Panc1 (cell line): ENCODE data around the gene MAPK11. TPM values are rescaled to one million over a fixed set of nuclear protein-coding genes. Genes with fewer than 3 reads are reported as not detected.

Experiments used
- ATAC-seq: fragments of 200-7000 bp; cut with Tn5 transposase; 2 replicates; pipeline ENCODE4 v1.9.1; 2020; ENCODE audit warnings: mild to moderate bottlenecking, moderate library complexity
- BruUV-seq: library from RNA; stranded (reverse); fragments of 400-500 nt; replicated peaks from 2 replicates; lab custom pipeline; 2021; lab: Mats Ljungman, UMichigan
- CTCF ChIA-PET: fragments of 300-600 bp; sonication (Branson Sonifier 250); formaldehyde crosslinking; loops from one replicate; lab custom pipeline; 2022; ENCODE audit warnings: antibody characterized with exemption; lab: Charles Lee
- POLR2A ChIA-PET: fragments of 300-600 bp; sonication (Branson Sonifier 250); formaldehyde crosslinking; loops from one replicate; lab custom pipeline; 2022; ENCODE audit warnings: antibody characterized with exemption; lab: Charles Lee
- DNase-seq: peaks from one replicate; pipeline ENCODE4 v3.0.0-alpha.2; 2010; ENCODE audit warnings: low read depth, low spot score
- H3K27ac ChIP-seq: 2 replicates; pipeline ENCODE4 v1.5.1; 2011; ENCODE audit warnings: mild to moderate bottlenecking, low read length, inconsistent platforms
- H3K27me3 ChIP-seq: fragments of 200-500 bp; sonication (Bioruptor generic); 2 replicates; pipeline ENCODE4 v1.6.0; 2014; ENCODE audit warnings: low read length, inconsistent platforms; ENCODE audit not compliant: control insufficient read depth, insufficient read depth
- H3K36me3 ChIP-seq: fragments of 200-500 bp; sonication (Bioruptor generic); 2 replicates; pipeline ENCODE4 v1.5.1; 2014; ENCODE audit warnings: inconsistent platforms, mild to moderate bottlenecking, low read length, moderate library complexity; ENCODE audit not compliant: control insufficient read depth, insufficient read depth
- H3K4me1 ChIP-seq: 2 replicates; pipeline ENCODE4 v1.5.1; 2011; ENCODE audit warnings: inconsistent platforms, mild to moderate bottlenecking, low read length, moderate library complexity; ENCODE audit not compliant: control insufficient read depth, insufficient read depth
- H3K4me3 ChIP-seq, 2 experiments: 2 replicates each; pipeline ENCODE4 v1.5.1; 2011 to 2012; ENCODE audit warnings: low read depth in 2 of 2, low read length in 2 of 2, mild to moderate bottlenecking in 2 of 2, inconsistent platforms in 1 of 2, moderate library complexity in 1 of 2
- H3K9me3 ChIP-seq: fragments of 200-500 bp; sonication (Bioruptor generic); 2 replicates; pipeline ENCODE4 v1.5.1; 2014; ENCODE audit warnings: low read depth, mild to moderate bottlenecking, inconsistent platforms, low read length, moderate library complexity; ENCODE audit not compliant: control insufficient read depth, insufficient read depth
- POLR2AphosphoS5 ChIP-seq: IDR thresholded peaks from 2 replicates; pipeline ENCODE4 v1.6.1; 2012; ENCODE audit warnings: mild to moderate bottlenecking, low read depth, low read length, moderate library complexity
- SIN3A ChIP-seq: IDR thresholded peaks from 2 replicates; pipeline ENCODE4 v1.6.1; 2012; ENCODE audit warnings: low read depth, mild to moderate bottlenecking, low read length, moderate library complexity, borderline replicate concordance; ENCODE audit not compliant: insufficient read depth
- TCF7L2 ChIP-seq: IDR thresholded peaks from 2 replicates; pipeline ENCODE4 v1.6.1; 2011; ENCODE audit warnings: mild to moderate bottlenecking, low read depth, low read length, inconsistent platforms
- in situ Hi-C: cut with HindIII; loops from 2 replicates; pipeline ENCODE4 v1.10.0; 2016; ENCODE audit warnings: low sequenced_read_pairs, low pct_unique_long_range_greater_than_20kb
- intact Hi-C: fragments of 100-400 bp; cut with micrococcal nuclease; formaldehyde crosslinking; loops from one replicate; pipeline ENCODE4 v1.10.0; 2022; ENCODE audit not compliant: unreplicated experiment
- total RNA-seq: library from RNA; stranded (reverse); gene quantifications from one replicate; pipeline ENCODE4 v1.2.1, GENCODE V29; 2021; ENCODE audit not compliant: unreplicated experiment
- TF ChIP-seq, protein P1 (sequence below), 2 experiments: IDR thresholded peaks; 2 replicates each; pipeline ENCODE4 v1.6.1; 2011 to 2012; ENCODE audit warnings: low read depth in 2 of 2, control low read depth in 1 of 2, low read length in 1 of 2, mild to moderate bottlenecking in 1 of 2, moderate library complexity in 1 of 2; ENCODE audit not compliant: insufficient read depth in 1 of 2
- TF ChIP-seq, protein P2 (sequence below): fragments of 450-650 bp; IDR thresholded peaks from 2 replicates; pipeline ENCODE4 v1.5.1; 2017; ENCODE audit warnings: mild to moderate bottlenecking

Gene MAPK11
- total RNA-seq, 1 experiment from 2014 or later: 77.7 TPM

DNA sequence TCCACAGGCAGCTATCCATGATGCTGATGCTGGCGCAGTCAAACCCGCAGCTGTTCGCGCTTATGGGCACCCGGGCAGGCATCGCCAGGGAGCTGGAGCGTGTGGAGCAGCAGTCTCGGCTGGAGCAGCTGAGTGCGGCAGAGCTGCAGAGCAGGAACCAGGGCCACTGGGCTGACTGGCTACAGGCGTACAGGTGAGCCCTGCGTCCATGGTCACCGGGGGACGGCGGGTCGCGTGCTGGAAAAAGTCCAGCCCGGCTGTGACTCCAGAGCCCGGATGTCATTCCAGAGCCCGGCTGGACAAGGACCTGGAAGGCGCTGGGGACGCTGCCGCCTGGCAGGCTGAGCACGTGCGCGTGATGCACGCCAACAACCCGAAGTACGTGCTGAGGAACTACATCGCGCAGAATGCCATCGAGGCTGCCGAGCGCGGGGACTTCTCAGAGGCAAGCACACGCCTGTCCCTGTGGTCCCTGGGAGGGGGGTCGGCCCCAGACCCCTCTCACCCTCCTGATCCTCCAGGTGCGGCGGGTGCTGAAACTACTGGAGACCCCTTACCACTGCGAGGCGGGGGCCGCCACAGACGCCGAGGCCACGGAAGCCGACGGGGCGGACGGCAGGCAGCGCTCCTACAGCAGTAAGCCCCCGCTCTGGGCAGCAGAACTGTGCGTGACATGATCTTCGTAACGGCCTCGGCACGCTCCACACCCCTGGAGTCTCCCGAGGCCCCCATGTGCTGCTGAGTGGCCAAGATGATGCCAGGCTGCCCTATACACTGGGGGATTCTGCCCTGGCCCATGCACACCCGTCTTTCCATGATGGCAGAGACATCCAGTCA is 53.3 kb downstream of the MAPK11 start:
- DNase-seq (no peak), ATAC-seq (no peak)
- intact Hi-C loops (no loop called here), in situ Hi-C loops (no loop called here)
- 0 out of 2 replicates have a peak, but pooled peaks cover 2% of the 10 kb centered on the region for H3K36me3 ChIP-seq
- CTCF ChIA-PET: interaction anchor here (0.6 kb wide), 1 partner anchor 387 kb away, joined by 3 read pairs; no protein-coding TSS in a partner anchor
- TF ChIP-seq SIN3A (no peak), TCF7L2 (no peak), POLR2AphosphoS5 (no peak)
- TF ChIP-seq, protein P1, sequence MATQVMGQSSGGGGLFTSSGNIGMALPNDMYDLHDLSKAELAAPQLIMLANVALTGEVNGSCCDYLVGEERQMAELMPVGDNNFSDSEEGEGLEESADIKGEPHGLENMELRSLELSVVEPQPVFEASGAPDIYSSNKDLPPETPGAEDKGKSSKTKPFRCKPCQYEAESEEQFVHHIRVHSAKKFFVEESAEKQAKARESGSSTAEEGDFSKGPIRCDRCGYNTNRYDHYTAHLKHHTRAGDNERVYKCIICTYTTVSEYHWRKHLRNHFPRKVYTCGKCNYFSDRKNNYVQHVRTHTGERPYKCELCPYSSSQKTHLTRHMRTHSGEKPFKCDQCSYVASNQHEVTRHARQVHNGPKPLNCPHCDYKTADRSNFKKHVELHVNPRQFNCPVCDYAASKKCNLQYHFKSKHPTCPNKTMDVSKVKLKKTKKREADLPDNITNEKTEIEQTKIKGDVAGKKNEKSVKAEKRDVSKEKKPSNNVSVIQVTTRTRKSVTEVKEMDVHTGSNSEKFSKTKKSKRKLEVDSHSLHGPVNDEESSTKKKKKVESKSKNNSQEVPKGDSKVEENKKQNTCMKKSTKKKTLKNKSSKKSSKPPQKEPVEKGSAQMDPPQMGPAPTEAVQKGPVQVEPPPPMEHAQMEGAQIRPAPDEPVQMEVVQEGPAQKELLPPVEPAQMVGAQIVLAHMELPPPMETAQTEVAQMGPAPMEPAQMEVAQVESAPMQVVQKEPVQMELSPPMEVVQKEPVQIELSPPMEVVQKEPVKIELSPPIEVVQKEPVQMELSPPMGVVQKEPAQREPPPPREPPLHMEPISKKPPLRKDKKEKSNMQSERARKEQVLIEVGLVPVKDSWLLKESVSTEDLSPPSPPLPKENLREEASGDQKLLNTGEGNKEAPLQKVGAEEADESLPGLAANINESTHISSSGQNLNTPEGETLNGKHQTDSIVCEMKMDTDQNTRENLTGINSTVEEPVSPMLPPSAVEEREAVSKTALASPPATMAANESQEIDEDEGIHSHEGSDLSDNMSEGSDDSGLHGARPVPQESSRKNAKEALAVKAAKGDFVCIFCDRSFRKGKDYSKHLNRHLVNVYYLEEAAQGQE (IDR thresholded peaks at IDR 0.05; ENCODE audit: insufficient read depth in 1 of 2, low read depth in 2 of 2, low read length in 1 of 2): no peak
- TF ChIP-seq, protein P2, sequence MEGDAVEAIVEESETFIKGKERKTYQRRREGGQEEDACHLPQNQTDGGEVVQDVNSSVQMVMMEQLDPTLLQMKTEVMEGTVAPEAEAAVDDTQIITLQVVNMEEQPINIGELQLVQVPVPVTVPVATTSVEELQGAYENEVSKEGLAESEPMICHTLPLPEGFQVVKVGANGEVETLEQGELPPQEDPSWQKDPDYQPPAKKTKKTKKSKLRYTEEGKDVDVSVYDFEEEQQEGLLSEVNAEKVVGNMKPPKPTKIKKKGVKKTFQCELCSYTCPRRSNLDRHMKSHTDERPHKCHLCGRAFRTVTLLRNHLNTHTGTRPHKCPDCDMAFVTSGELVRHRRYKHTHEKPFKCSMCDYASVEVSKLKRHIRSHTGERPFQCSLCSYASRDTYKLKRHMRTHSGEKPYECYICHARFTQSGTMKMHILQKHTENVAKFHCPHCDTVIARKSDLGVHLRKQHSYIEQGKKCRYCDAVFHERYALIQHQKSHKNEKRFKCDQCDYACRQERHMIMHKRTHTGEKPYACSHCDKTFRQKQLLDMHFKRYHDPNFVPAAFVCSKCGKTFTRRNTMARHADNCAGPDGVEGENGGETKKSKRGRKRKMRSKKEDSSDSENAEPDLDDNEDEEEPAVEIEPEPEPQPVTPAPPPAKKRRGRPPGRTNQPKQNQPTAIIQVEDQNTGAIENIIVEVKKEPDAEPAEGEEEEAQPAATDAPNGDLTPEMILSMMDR: no peak
- no peaks in the 10 kb centered on the region for H3K4me1 ChIP-seq
- H3K4me3 ChIP-seq: no peak overlapping the region
- H3K9me3 ChIP-seq: no peaks in the 10 kb centered on the region
- BruUV-seq: no TSS peak
- no peak overlapping the region for H3K27ac ChIP-seq
- H3K27me3 ChIP-seq: no peaks in the 10 kb centered on the region
- POLR2A ChIA-PET: no interaction called here

DNA sequence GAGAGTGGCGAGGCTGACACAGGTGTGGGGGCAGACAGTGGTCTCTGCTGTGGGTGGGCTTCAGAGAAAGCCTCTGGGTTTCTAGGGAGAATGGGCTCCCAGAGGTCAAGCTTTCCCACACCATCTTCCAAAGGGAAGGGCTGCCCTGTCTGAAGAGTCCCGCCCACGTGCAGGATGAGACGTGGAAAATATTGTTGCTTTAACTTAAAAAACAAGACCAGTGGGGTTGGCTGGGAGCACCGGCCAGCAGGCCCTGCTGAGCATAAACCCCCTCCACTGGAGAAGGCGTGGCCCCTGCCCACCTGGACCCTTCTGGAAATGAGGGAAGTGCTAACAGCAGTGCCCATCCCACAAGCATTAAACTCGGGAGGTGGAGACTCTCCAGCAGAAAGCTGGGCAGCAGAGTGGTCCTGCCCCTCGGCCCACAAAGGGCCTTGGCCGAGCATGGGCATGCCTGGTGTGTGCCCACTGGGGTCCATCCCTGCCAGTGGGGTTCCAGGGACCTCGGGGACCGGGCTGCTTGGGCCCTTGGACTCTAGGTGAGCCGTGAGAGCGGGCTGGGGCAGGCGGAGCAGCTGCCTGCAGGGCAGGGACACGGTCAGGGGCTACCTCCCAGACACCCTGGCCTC is 54.0 kb downstream of the MAPK11 start:
- DNase-seq (no peak), ATAC-seq (no peak)
- intact Hi-C loops (no loop called here), in situ Hi-C loops (no loop called here)
- POLR2A ChIA-PET: no interaction called here
- Histone ChIP-seq H3K9me3 (no peaks in the 10 kb centered on the region), H3K27me3 (no peaks in the 10 kb centered on the region), H3K4me3 (no peak overlapping the region), H3K36me3 (0 out of 2 replicates have a peak, but pooled peaks cover 2% of the 10 kb centered on the region), H3K27ac (no peak overlapping the region), H3K4me1 (no peaks in the 10 kb centered on the region)
- CTCF ChIA-PET: no interaction called here
- TF ChIP-seq POLR2AphosphoS5 (no peak), TCF7L2 (no peak), SIN3A (no peak)
- TF ChIP-seq, protein P2: no peak
- TF ChIP-seq, protein P1 (IDR thresholded peaks at IDR 0.05; ENCODE audit: insufficient read depth in 1 of 2, low read depth in 2 of 2, low read length in 1 of 2): no peak
- no TSS peak for BruUV-seq
